Keratinocyte (primary cell): ENCODE data around the gene LYPD5. TPM values are rescaled to one million over a fixed set of nuclear protein-coding genes. Genes with fewer than 3 reads are reported as not detected.
"Not testable (repeated sequence)": the region's sequence is repeated elsewhere in the genome, so short reads cannot be mapped to it uniquely, and the experiment has no call there.

Source experiments
- DNase-seq: peaks from one replicate; pipeline ENCODE4 v3.0.0-alpha.2; 2011; ENCODE audit warnings: low read depth, missing footprints, low spot score
- FAIRE-seq: peaks from 2 replicates; lab custom pipeline; 2011; peaks lifted over from hg19 to GRCh38; lab: Jason Lieb, UNC
- H2AFZ ChIP-seq: 2 replicates; pipeline ENCODE4 v1.6.0; 2012; ENCODE audit warnings: low read length, control low read depth, inconsistent platforms; ENCODE audit not compliant: control insufficient read depth
- H3K27ac ChIP-seq: 2 replicates; pipeline ENCODE4 v1.5.1; 2011; ENCODE audit warnings: low read length; ENCODE audit not compliant: control insufficient read depth, insufficient read depth
- H3K27me3 ChIP-seq: 3 replicates; pipeline ENCODE4 v1.6.0; 2011; ENCODE audit warnings: low read length; ENCODE audit not compliant: control insufficient read depth, insufficient read depth; ENCODE audit errors: extremely low read depth
- H3K36me3 ChIP-seq, 2 experiments: 2 replicates in 1 of 2; 3 replicates in 1 of 2; pipeline ENCODE4 v1.5.1; 2011; ENCODE audit warnings: low read length in 2 of 2, mild to moderate bottlenecking in 1 of 2; ENCODE audit not compliant: control insufficient read depth in 2 of 2, insufficient read depth in 2 of 2; ENCODE audit errors: extremely low read depth in 1 of 2
- H3K4me1 ChIP-seq: 3 replicates; pipeline ENCODE4 v1.5.1; 2011; ENCODE audit warnings: low read length; ENCODE audit not compliant: control insufficient read depth, insufficient read depth; ENCODE audit errors: extremely low read depth
- H3K4me2 ChIP-seq: 3 replicates; pipeline ENCODE4 v1.6.0; 2011; ENCODE audit warnings: low read depth, low read length; ENCODE audit not compliant: control insufficient read depth, insufficient read depth; ENCODE audit errors: extremely low read depth
- H3K4me3 ChIP-seq, 3 experiments: fragments of 200-600 bp in 1 of 3; sonication (generic) in 1 of 3; 2 replicates in 2 of 3; 3 replicates in 1 of 3; pipeline ENCODE4 v1.5.1; 2011 to 2016; ENCODE audit warnings: low read length in 3 of 3, mild to moderate bottlenecking in 3 of 3, control low read depth in 2 of 3, inconsistent platforms in 1 of 3, low read depth in 1 of 3, mixed read lengths in 1 of 3, mixed run types in 1 of 3, moderate library complexity in 1 of 3; ENCODE audit not compliant: control insufficient read depth in 2 of 3, insufficient read depth in 2 of 3; ENCODE audit errors: extremely low read depth in 1 of 3
- H3K79me2 ChIP-seq: 2 replicates; pipeline ENCODE4 v1.6.0; 2012; ENCODE audit warnings: low read length; ENCODE audit not compliant: control insufficient read depth, insufficient read depth
- H3K9ac ChIP-seq: 3 replicates; pipeline ENCODE4 v1.6.0; 2011; ENCODE audit warnings: low read length; ENCODE audit not compliant: control insufficient read depth, insufficient read depth; ENCODE audit errors: extremely low read depth
- H3K9me1 ChIP-seq: 3 replicates; pipeline ENCODE4 v1.6.0; 2011; ENCODE audit warnings: low read length; ENCODE audit not compliant: control insufficient read depth, insufficient read depth; ENCODE audit errors: extremely low read depth
- H3K9me3 ChIP-seq: 2 replicates; pipeline ENCODE4 v1.5.1; 2012; ENCODE audit warnings: low read depth, low read length; ENCODE audit not compliant: control insufficient read depth
- H4K20me1 ChIP-seq: 3 replicates; pipeline ENCODE4 v1.6.0; 2011; ENCODE audit warnings: low read length; ENCODE audit not compliant: control insufficient read depth, insufficient read depth; ENCODE audit errors: extremely low read depth
- EZH2 ChIP-seq: IDR thresholded peaks from one replicate; pipeline ENCODE4 v1.6.1; 2012; ENCODE audit warnings: inconsistent platforms, mild to moderate bottlenecking, low read length, moderate library complexity
- dilution Hi-C: fragments of 300-500 bp; cut with MboI; formaldehyde crosslinking; loops from one replicate; pipeline ENCODE4 v1.7.0; 2020; ENCODE audit warnings: low sequenced_read_pairs; ENCODE audit not compliant: extremely low pct_ligation_motif_present
- polyA plus RNA-seq, 5 experiments: library from polyadenylated mRNA; depleted of rRNA in 3 of 5; stranded (reverse) in 3 of 5; stranded (forward) in 1 of 5; unstranded in 1 of 5; fragments of >200 nt; gene quantifications; 1 replicate in 1 of 5; 2 replicates in 3 of 5; 3 replicates in 1 of 5; pipeline versions ENCODE4 v1.2.1 to v1.2.3, GENCODE V29; 2011 to 2012; ENCODE audit warnings: missing spikeins in 2 of 5, low read depth in 1 of 5, low replicate concordance in 1 of 5
- TF ChIP-seq, protein P1 (sequence below), 3 experiments: IDR thresholded peaks in 1 of 3; conservative IDR thresholded peaks in 1 of 3; optimal IDR thresholded peaks in 1 of 3; 2 replicates in 2 of 3; 3 replicates in 1 of 3; pipeline versions ENCODE3 to v1.5.1; 2011; ENCODE audit warnings: low read length in 3 of 3, mild to moderate bottlenecking in 3 of 3, moderate library complexity in 2 of 3, control low read depth in 1 of 3, inconsistent platforms in 1 of 3; ENCODE audit not compliant: insufficient read depth in 2 of 3; ENCODE audit errors: extremely low read depth in 1 of 3

Gene LYPD5
- polyA plus RNA-seq, 1 donor (not counting 4 experiments of a cell fraction or from before 2014, with no cell fraction given), result 4.2 TPM

GRCh38 chr19:43806848-43807247 lies 4.6 kb upstream of the LYPD5 start:
- no peaks in the 10 kb centered on the region for H3K27me3 ChIP-seq
- peaks cover 7% of the 10 kb centered on the region for H3K4me1 ChIP-seq
- H3K79me2 ChIP-seq, result no peaks in the 10 kb centered on the region
- H4K20me1 ChIP-seq, result no peaks in the 10 kb centered on the region
- H3K36me3 ChIP-seq, result no peaks in the 10 kb centered on the region
- DNase-seq, result no peak
- H2AFZ ChIP-seq, result no peak overlapping the region
- FAIRE-seq, result peak; percentile 53
- dilution Hi-C loops, result no loop called here
- H3K9ac ChIP-seq, result no peak overlapping the region
- TF ChIP-seq, protein P1, sequence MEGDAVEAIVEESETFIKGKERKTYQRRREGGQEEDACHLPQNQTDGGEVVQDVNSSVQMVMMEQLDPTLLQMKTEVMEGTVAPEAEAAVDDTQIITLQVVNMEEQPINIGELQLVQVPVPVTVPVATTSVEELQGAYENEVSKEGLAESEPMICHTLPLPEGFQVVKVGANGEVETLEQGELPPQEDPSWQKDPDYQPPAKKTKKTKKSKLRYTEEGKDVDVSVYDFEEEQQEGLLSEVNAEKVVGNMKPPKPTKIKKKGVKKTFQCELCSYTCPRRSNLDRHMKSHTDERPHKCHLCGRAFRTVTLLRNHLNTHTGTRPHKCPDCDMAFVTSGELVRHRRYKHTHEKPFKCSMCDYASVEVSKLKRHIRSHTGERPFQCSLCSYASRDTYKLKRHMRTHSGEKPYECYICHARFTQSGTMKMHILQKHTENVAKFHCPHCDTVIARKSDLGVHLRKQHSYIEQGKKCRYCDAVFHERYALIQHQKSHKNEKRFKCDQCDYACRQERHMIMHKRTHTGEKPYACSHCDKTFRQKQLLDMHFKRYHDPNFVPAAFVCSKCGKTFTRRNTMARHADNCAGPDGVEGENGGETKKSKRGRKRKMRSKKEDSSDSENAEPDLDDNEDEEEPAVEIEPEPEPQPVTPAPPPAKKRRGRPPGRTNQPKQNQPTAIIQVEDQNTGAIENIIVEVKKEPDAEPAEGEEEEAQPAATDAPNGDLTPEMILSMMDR (optimal IDR thresholded peaks at IDR 0.05 in 1 of 3, IDR thresholded peaks at IDR 0.05 in 1 of 3, conservative IDR thresholded peaks at IDR 0.05 in 1 of 3; ENCODE audit: extremely low read depth in 1 of 3, insufficient read depth in 2 of 3, low read length in 3 of 3), result no peak
- no peak for TF ChIP-seq EZH2
- H3K9me1 ChIP-seq, result no peaks in the 10 kb centered on the region
- H3K4me2 ChIP-seq, result peak overlapping the region; percentile 29
- no peak overlapping the region for H3K4me3 ChIP-seq
- H3K27ac ChIP-seq, result no peak overlapping the region
- H3K9me3 ChIP-seq, result no peaks in the 10 kb centered on the region

- dilution Hi-C loops, H4K20me1 ChIP-seq, H3K9me1 ChIP-seq, H3K4me2 ChIP-seq, H3K4me3 ChIP-seq, H3K9ac ChIP-seq, H3K27ac ChIP-seq, H3K79me2 ChIP-seq, DNase-seq, H3K9me3 ChIP-seq, H3K27me3 ChIP-seq, FAIRE-seq, H3K36me3 ChIP-seq, H2AFZ ChIP-seq, H3K4me1 ChIP-seq: not testable (repeated sequence)
Measured at GRCh38 chr19:43806401-43806800, 4.2 kb upstream of the LYPD5 start.

- H3K36me3 ChIP-seq, result no peaks in the 10 kb centered on the region
- no peaks in the 10 kb centered on the region for H3K79me2 ChIP-seq
- H3K4me3 ChIP-seq, result no peak overlapping the region
- H3K9ac ChIP-seq, result no peak overlapping the region
- H3K9me3 ChIP-seq, result no peaks in the 10 kb centered on the region
- no peak overlapping the region for H3K4me2 ChIP-seq
- TF ChIP-seq, protein P1 (optimal IDR thresholded peaks at IDR 0.05 in 1 of 3, IDR thresholded peaks at IDR 0.05 in 1 of 3, conservative IDR thresholded peaks at IDR 0.05 in 1 of 3; ENCODE audit: extremely low read depth in 1 of 3, insufficient read depth in 2 of 3, low read length in 3 of 3), result no peak
- no peak for TF ChIP-seq EZH2
- no peak for FAIRE-seq
- no peak overlapping the region for H3K27ac ChIP-seq
- no peaks in the 10 kb centered on the region for H3K27me3 ChIP-seq
- dilution Hi-C loops, result no loop called here
- H2AFZ ChIP-seq, result no peak overlapping the region
- H3K9me1 ChIP-seq, result no peaks in the 10 kb centered on the region
- H4K20me1 ChIP-seq, result no peaks in the 10 kb centered on the region
- peaks cover 15% of the 10 kb centered on the region for H3K4me1 ChIP-seq
- no peak for DNase-seq
Measured at GRCh38 chr19:43804432-43804831, 2.2 kb upstream of the LYPD5 start.
